Ovary (tissue), 9 donors: ENCODE data around the gene ANKS1B. TPM values are rescaled to one million over a fixed set of nuclear protein-coding genes. Genes with fewer than 3 reads are reported as not detected.
"Not testable (repeated sequence)": the region's sequence is repeated elsewhere in the genome, so short reads cannot be mapped to it uniquely, and the experiment has no call there.

Experiments used
- DNase-seq, 5 donors: peaks; one replicate each; pipeline ENCODE4 v3.0.0-alpha.2; 2019 to 2020
- H3K27ac ChIP-seq, 2 donors: fragments of 200-600 bp; one replicate each; pipeline versions ENCODE4 v1.5.1 to v1.8.0; 2019 to 2022
- H3K27me3 ChIP-seq: fragments of 200-600 bp; one replicate; pipeline ENCODE4 v1.8.0; 2022
- H3K36me3 ChIP-seq: fragments of 200-600 bp; sonication (generic); one replicate; pipeline ENCODE4 v1.5.1; 2019
- H3K4me1 ChIP-seq: one replicate; pipeline ENCODE4 v1.8.1; 2013; ENCODE audit warnings: mild to moderate bottlenecking, moderate library complexity; ENCODE audit not compliant: insufficient read depth
- H3K4me3 ChIP-seq: fragments of 200-600 bp; sonication (generic); one replicate; pipeline ENCODE4 v1.5.1; 2017
- H3K9me3 ChIP-seq, 2 donors: fragments of 200-600 bp in 1 of 2; sonication (generic) in 1 of 2; one replicate each; pipeline versions ENCODE4 v1.5.1 to v1.8.1; 2013 to 2019; ENCODE audit warnings: mild to moderate bottlenecking in 1 of 2, moderate library complexity in 1 of 2
- CTCF ChIP-seq, 3 donors: fragments of 450-650 bp in 2 of 3; fragments of 200-600 bp in 1 of 3; IDR thresholded peaks; one replicate each; pipeline versions ENCODE4 v1.5.1 to v1.8.0; 2016 to 2022; ENCODE audit warnings: antibody characterized with exemption in 3 of 3, mild to moderate bottlenecking in 1 of 3
- EP300 ChIP-seq: sonication (generic); formaldehyde crosslinking; IDR thresholded peaks from one replicate; pipeline ENCODE4 v1.6.1; 2017; ENCODE audit warnings: antibody characterized with exemption
- POLR2A ChIP-seq: fragments of 450-650 bp; IDR thresholded peaks from one replicate; pipeline ENCODE4 v1.6.1; 2017; ENCODE audit warnings: antibody characterized with exemption, mild to moderate bottlenecking, moderate library complexity
- WGBS, 3 donors: extraction: QIAGEN DNeasy Blood & Tissue Kit in 1 of 3; methylation state at CpG; one replicate each; pipeline versions ENCODE4 v1.1.5 to v1.1.7; 2013 to 2017; 5-methylcytosine and 5-hydroxymethylcytosine counted together
- intact Hi-C, 4 donors: fragments of 100-400 bp; cut with DNase I; formaldehyde crosslinking; loops; one replicate each; pipeline versions ENCODE4 v1.11.0 to v1.15.1; 2022 to 2023
- polyA plus RNA-seq, 2 donors: library from polyadenylated mRNA; stranded (reverse); fragments of 200-250 nt in 1 of 2; fragments of 350-450 nt in 1 of 2; fragmentation: Illumina TruSeq in 1 of 2; extraction: RNeasy Lipid Tissue Mini Kit (QIAGEN cat#74804) in 1 of 2; gene quantifications; one replicate each; pipeline ENCODE4 v1.2.3, GENCODE V29; 2013 to 2014
- total RNA-seq, 7 donors: library from RNA; depleted of rRNA in 2 of 7; stranded (reverse); fragments of >200 nt in 2 of 7; fragmentation: NEBNext Ultra II Directional in 3 of 7; extraction: Animal tissue kit (Norgen Biotek cat#: 25700) in 3 of 7; gene quantifications; one replicate each; pipeline versions ENCODE4 v1.1.0 to v1.2.4, GENCODE V29; 2016 to 2023
- donor health status: DM: no; HTN: no; CAD: no; lungs with moderate emphysema.
- donor health status: DM: no; HTN: no; CAD: no.
- donor health status: Bipolar disorder and iron deficiency.
- donor health status: DM: yes; HTN: yes; CAD: no.
- donor health status: DM: no; HTN: no; CAD: no.
- donor health status: DM: yes; HTN: yes; CAD: no.

The ANKS1B gene
- total and polyA plus RNA-seq, 9 donors, result 0.80 to 34.9 (median 7.7) TPM

GRCh38 chr12:99644629-99645028 lies 340.1 kb downstream of the ANKS1B start:
- Histone ChIP-seq H3K4me1 (no peaks in the 10 kb centered on the region), H3K36me3 (no peaks in the 10 kb centered on the region), H3K9me3 (no peaks in the 10 kb centered on the region), H3K27me3 (no peaks in the 10 kb centered on the region), H3K27ac (no peak overlapping the region), H3K4me3 (no peak overlapping the region)
- no peak for DNase-seq
- TF ChIP-seq POLR2A (no peak), EP300 (no peak), CTCF (IDR thresholded peaks at IDR 0.05) (no peak)
- intact Hi-C loops, result no loop called here
- WGBS, 3 donors, result 62 to 71% (median 64%) methylated on average over 2 of the region's 2 CpGs

GRCh38 chr12:99627459-99627858 lies 357.3 kb downstream of the ANKS1B start:
- 21 to 46% (median 26%) methylated on average over 2 of the region's 2 CpGs for WGBS, 3 donors
- Histone ChIP-seq H3K4me1 (no peaks in the 10 kb centered on the region), H3K27me3 (no peaks in the 10 kb centered on the region), H3K36me3 (no peaks in the 10 kb centered on the region), H3K9me3 (no peaks in the 10 kb centered on the region), H3K4me3 (no peak overlapping the region), H3K27ac (no peak overlapping the region)
- no peak for DNase-seq
- no peak for TF ChIP-seq EP300
- no peak for TF ChIP-seq CTCF (IDR thresholded peaks at IDR 0.05)
- no peak for TF ChIP-seq POLR2A
- intact Hi-C loops, result no loop called here

- H3K4me1 ChIP-seq, H3K27me3 ChIP-seq, H3K36me3 ChIP-seq, H3K9me3 ChIP-seq, intact Hi-C loops, H3K4me3 ChIP-seq, DNase-seq, H3K27ac ChIP-seq: not testable (repeated sequence)
- 89 to 95% (median 90%) methylated on average over 2 of the region's 2 CpGs for WGBS, 3 donors
Observed at GRCh38 chr12:99624591-99624990, 360.1 kb downstream of the ANKS1B start.

GRCh38 chr12:99620159-99620479 lies 364.6 kb downstream of the ANKS1B start:
- H3K4me3 ChIP-seq, result no peak overlapping the region
- H3K27ac ChIP-seq, result no peak overlapping the region
- H3K9me3 ChIP-seq, result peaks cover 0 to 3% of the 10 kb centered on the region in 2 donors
- TF ChIP-seq POLR2A (no peak), EP300 (no peak)
- intact Hi-C loops, result no loop called here
- no peaks in the 10 kb centered on the region for H3K27me3 ChIP-seq
- no peaks in the 10 kb centered on the region for H3K36me3 ChIP-seq
- H3K4me1 ChIP-seq, result no peaks in the 10 kb centered on the region
- DNase-seq, result no peak

- intact Hi-C loops, result no loop called here
- H3K4me3 ChIP-seq, result no peak overlapping the region
- DNase-seq, result no peak
- no peaks in the 10 kb centered on the region for H3K36me3 ChIP-seq
- 56 to 67% (median 64%) methylated on average over 7 of the region's 7 CpGs for WGBS, 3 donors
- peaks cover 0 to 3% of the 10 kb centered on the region in 2 donors for H3K9me3 ChIP-seq
- TF ChIP-seq EP300 (no peak), CTCF (IDR thresholded peaks at IDR 0.05) (no peak), POLR2A (no peak)
- no peaks in the 10 kb centered on the region for H3K27me3 ChIP-seq
- no peak overlapping the region for H3K27ac ChIP-seq
- H3K4me1 ChIP-seq, result no peaks in the 10 kb centered on the region
Observed at GRCh38 chr12:99619389-99620158, 365.2 kb downstream of the ANKS1B start.
